ENCODE measurements around the gene ZNF236. TPM values are rescaled to one million over a fixed set of nuclear protein-coding genes. Genes with fewer than 3 reads are reported as not detected.
"Not testable (repeated sequence)": the region's sequence is repeated elsewhere in the genome, so short reads cannot be mapped to it uniquely, and the experiment has no call there.

The ZNF236 gene
- total RNA-seq, 4 donors from 2014 or later: 15.6 to 28.0 (median 20.6) TPM

GRCh38 chr18:76936877-76937276 is 114.5 kb downstream of the ZNF236 start:
- H3K4me3 ChIP-seq (replicated peaks in 1 of 3): no peak overlapping the region
- no peaks in the 10 kb centered on the region for H3K4me1 ChIP-seq
- 93 to 97% methylated on average over 11 of the region's 11 CpGs for WGBS, 2 donors
- TF ChIP-seq POLR2A (IDR thresholded peaks at IDR 0.05): no peak
- TF ChIP-seq CTCF (IDR thresholded peaks at IDR 0.05): no peak
- no peaks in the 10 kb centered on the region for H3K9me3 ChIP-seq
- no peaks in the 10 kb centered on the region for H3K27me3 ChIP-seq
- no peak overlapping the region for H3K27ac ChIP-seq
- peaks cover 25 to 26% of the 10 kb centered on the region in 2 donors for H3K36me3 ChIP-seq
- no peak for DNase-seq
- intact Hi-C loops (cut with DNase I): no loop called here

GRCh38 chr18:76937597-76937996 is 115.2 kb downstream of the ZNF236 start:
- Histone ChIP-seq H3K36me3 (peaks cover 25 to 26% of the 10 kb centered on the region in 2 donors), H3K4me3 (replicated peaks in 1 of 3) (no peak overlapping the region), H3K9me3 (no peaks in the 10 kb centered on the region), H3K27me3 (no peaks in the 10 kb centered on the region), H3K27ac (no peak overlapping the region), H3K4me1 (no peaks in the 10 kb centered on the region)
- intact Hi-C loops (cut with DNase I): no loop called here
- DNase-seq: no peak
- TF ChIP-seq POLR2A (IDR thresholded peaks at IDR 0.05): no peak
- TF ChIP-seq CTCF (IDR thresholded peaks at IDR 0.05): no peak
- 90 to 93% methylated on average over 1 of the region's 1 CpG for WGBS, 2 donors

- intact Hi-C loops (cut with DNase I): no loop called here
- H3K27me3 ChIP-seq: no peaks in the 10 kb centered on the region
- no peaks in the 10 kb centered on the region for H3K4me1 ChIP-seq
- no peak overlapping the region for H3K4me3 ChIP-seq (replicated peaks in 1 of 3)
- H3K27ac ChIP-seq: no peak overlapping the region
- WGBS, 2 donors: 90 to 94% methylated on average over 8 to 12 of the region's 12 CpGs
- no peak for DNase-seq
- H3K36me3 ChIP-seq: peaks cover 25 to 26% of the 10 kb centered on the region in 2 donors
- no peak for TF ChIP-seq CTCF (IDR thresholded peaks at IDR 0.05)
- TF ChIP-seq POLR2A (IDR thresholded peaks at IDR 0.05): no peak
- no peaks in the 10 kb centered on the region for H3K9me3 ChIP-seq
Observed at GRCh38 chr18:76938619-76939018, 116.3 kb downstream of the ZNF236 start.

- H3K36me3 ChIP-seq: peaks cover 20 to 25% of the 10 kb centered on the region in 2 donors
- no peak overlapping the region for H3K27ac ChIP-seq
- intact Hi-C loops (cut with DNase I): no loop called here
- H3K4me3 ChIP-seq (replicated peaks in 1 of 3): no peak overlapping the region
- DNase-seq: no peak
- H3K4me1 ChIP-seq: no peaks in the 10 kb centered on the region
- H3K27me3 ChIP-seq: no peaks in the 10 kb centered on the region
- 95 to 100% methylated on average over 8 of the region's 9 CpGs for WGBS, 2 donors
- TF ChIP-seq CTCF (IDR thresholded peaks at IDR 0.05): no peak
- TF ChIP-seq POLR2A (IDR thresholded peaks at IDR 0.05): no peak
- no peaks in the 10 kb centered on the region for H3K9me3 ChIP-seq
Observed at GRCh38 chr18:76941284-76941683, 118.9 kb downstream of the ZNF236 start.

GRCh38 chr18:76943542-76944339 is 121.4 kb downstream of the ZNF236 start:
- TF ChIP-seq CTCF (IDR thresholded peaks at IDR 0.05) (no peak), POLR2A (IDR thresholded peaks at IDR 0.05) (no peak)
- H3K36me3 ChIP-seq: peaks cover 4 to 12% of the 10 kb centered on the region in 2 donors
- intact Hi-C loops (cut with DNase I): no loop called here
- no peaks in the 10 kb centered on the region for H3K4me1 ChIP-seq
- no peak overlapping the region for H3K4me3 ChIP-seq (replicated peaks in 1 of 3)
- WGBS, 2 donors: 82 to 88% methylated on average over 6 of the region's 6 CpGs
- no peaks in the 10 kb centered on the region for H3K9me3 ChIP-seq
- DNase-seq: no peak
- no peaks in the 10 kb centered on the region for H3K27me3 ChIP-seq
- no peak overlapping the region for H3K27ac ChIP-seq

GRCh38 chr18:76944346-76944745 is 122.0 kb downstream of the ZNF236 start:
- H3K27ac ChIP-seq; H3K4me3 ChIP-seq (replicated peaks in 1 of 3); H3K9me3 ChIP-seq; H3K36me3 ChIP-seq; intact Hi-C loops (cut with DNase I); DNase-seq; H3K27me3 ChIP-seq; H3K4me1 ChIP-seq: not testable (repeated sequence)
- 96 to 99% methylated on average over 8 of the region's 8 CpGs for WGBS, 2 donors
